Right lobe of liver (tissue), 6 donors: ENCODE measurements around the gene PRKAG2. TPM values are rescaled to one million over a fixed set of nuclear protein-coding genes. Genes with fewer than 3 reads are reported as not detected.
"Not testable (repeated sequence)": the region's sequence is repeated elsewhere in the genome, so short reads cannot be mapped to it uniquely, and the experiment has no call there.

ENCODE experiments used
- ATAC-seq, 4 donors: fragments of 200-7000 bp; cut with Tn5 transposase; one replicate each; pipeline ENCODE4 v1.9.1; 2020; ENCODE audit warnings: mild to moderate bottlenecking in 4 of 4, moderate library complexity in 4 of 4
- DNase-seq, 3 donors: peaks; one replicate each; pipeline ENCODE4 v3.0.0-alpha.2; 2020
- H3K27ac ChIP-seq, 3 donors: fragments of 200-600 bp; one replicate each; pipeline ENCODE4 v1.8.0; 2022
- H3K27me3 ChIP-seq, 2 donors: fragments of 200-600 bp; one replicate each; pipeline ENCODE4 v1.8.0; 2022
- H3K36me3 ChIP-seq, 4 donors: fragments of 200-600 bp; sonication (generic) in 1 of 4; one replicate each; pipeline versions ENCODE4 v1.5.1 to v1.8.0; 2017 to 2022; ENCODE audit warnings: control low read depth in 1 of 4
- H3K4me1 ChIP-seq, 4 donors: fragments of 200-600 bp; sonication (generic) in 1 of 4; one replicate each; pipeline versions ENCODE4 v1.5.1 to v1.8.0; 2017 to 2022; ENCODE audit warnings: control low read depth in 1 of 4
- H3K4me3 ChIP-seq, 3 donors: fragments of 200-600 bp; one replicate each; pipeline ENCODE4 v1.8.0; 2022
- H3K9me3 ChIP-seq, 4 donors: fragments of 200-600 bp; sonication (generic) in 1 of 4; one replicate each; pipeline versions ENCODE4 v1.5.1 to v1.8.0; 2017 to 2022; ENCODE audit warnings: control low read depth in 1 of 4
- CTCF ChIP-seq, 4 donors: fragments of 200-600 bp in 3 of 4; fragments of 450-650 bp in 1 of 4; IDR thresholded peaks; one replicate each; pipeline versions ENCODE4 v1.5.1 to v1.8.0; 2016 to 2022; ENCODE audit warnings: antibody characterized with exemption in 4 of 4, mild to moderate bottlenecking in 2 of 4
- POLR2A ChIP-seq: fragments of 450-650 bp; IDR thresholded peaks from one replicate; pipeline ENCODE4 v1.6.1; 2017; ENCODE audit warnings: antibody characterized with exemption, mild to moderate bottlenecking
- WGBS: methylation state at CpG from one replicate; pipeline ENCODE4 v1.1.6; 2018; ENCODE audit warnings: low coverage, low lambda C conversion rate; ENCODE audit not compliant: insufficient coverage; ENCODE audit errors: missing lambda C conversion rate; 5-methylcytosine and 5-hydroxymethylcytosine counted together
- intact Hi-C, 2 donors: fragments of 100-400 bp; cut with DNase I; formaldehyde crosslinking; loops; one replicate each; pipeline versions ENCODE4 v1.11.2 to v1.14.1; 2022
- total RNA-seq, 6 experiments: library from RNA; depleted of rRNA in 2 of 6; stranded (reverse); fragments of >200 nt in 2 of 6; fragmentation: NEBNext Ultra II Directional in 3 of 6; extraction: Animal tissue kit (Norgen Biotek cat#: 25700) in 3 of 6; gene quantifications; one replicate each; pipeline versions ENCODE4 v1.1.0 to v1.2.4, GENCODE V29; 2016 to 2023
- donor health status: DM: no; HTN: yes; CAD: no.
- donor health status: DM: no; HTN: no; CAD: no.
- donor health status: DM: no; HTN: no; CAD: no.
- donor health status: DM: no; HTN: yes; CAD: no.
- donor health status: DM: no; HTN: yes; CAD: no.

The PRKAG2 gene
- total RNA-seq, 6 experiments from 2014 or later: 20.6 to 63.6 (median 29.5) TPM

- H3K36me3 ChIP-seq: no peaks in the 10 kb centered on the region
- no peak for DNase-seq
- ATAC-seq: no peak
- TF ChIP-seq CTCF (IDR thresholded peaks at IDR 0.05) (no peak), POLR2A (no peak)
- H3K4me1 ChIP-seq: no peaks in the 10 kb centered on the region
- no peak overlapping the region for H3K27ac ChIP-seq
- WGBS: 41% methylated on average over 7 of the region's 8 CpGs
- H3K4me3 ChIP-seq: no peak overlapping the region
- H3K9me3 ChIP-seq: no peaks in the 10 kb centered on the region
- no peaks in the 10 kb centered on the region for H3K27me3 ChIP-seq
- intact Hi-C loops: no loop called here
Observed at GRCh38 chr7:151537818-151538561, 338.9 kb downstream of the PRKAG2 start.

- H3K9me3 ChIP-seq, ATAC-seq, H3K4me3 ChIP-seq, DNase-seq, H3K4me1 ChIP-seq, H3K36me3 ChIP-seq, H3K27ac ChIP-seq, H3K27me3 ChIP-seq, intact Hi-C loops: not testable (repeated sequence)
- WGBS: 82% methylated on average over 2 of the region's 2 CpGs
Observed at GRCh38 chr7:151536178-151536577, 340.7 kb downstream of the PRKAG2 start.

GRCh38 chr7:151529842-151530241 lies 347.1 kb downstream of the PRKAG2 start:
- no peaks in the 10 kb centered on the region for H3K9me3 ChIP-seq

GRCh38 chr7:151524845-151525244 lies 352.1 kb downstream of the PRKAG2 start:
- no peak for TF ChIP-seq POLR2A
- no peak for TF ChIP-seq CTCF (IDR thresholded peaks at IDR 0.05)
- Histone ChIP-seq H3K9me3 (no peaks in the 10 kb centered on the region), H3K27ac (no peak overlapping the region), H3K36me3 (no peaks in the 10 kb centered on the region), H3K4me3 (no peak overlapping the region), H3K27me3 (no peaks in the 10 kb centered on the region), H3K4me1 (peaks cover 0 to 5% (median 0%) of the 10 kb centered on the region in 4 donors)
- ATAC-seq (no peak), DNase-seq (no peak)
- 86% methylated on average over 1 of the region's 2 CpGs for WGBS
- intact Hi-C loops: no loop called here

More at GRCh38 chr7:151529842-151530241, 347.1 kb downstream of the PRKAG2 start:
- Histone ChIP-seq H3K4me1 (no peaks in the 10 kb centered on the region), H3K27ac (no peak overlapping the region), H3K4me3 (no peak overlapping the region), H3K27me3 (no peaks in the 10 kb centered on the region), H3K36me3 (no peaks in the 10 kb centered on the region)
- ATAC-seq (no peak), DNase-seq (no peak)
- TF ChIP-seq CTCF (IDR thresholded peaks at IDR 0.05): no peak
- no peak for TF ChIP-seq POLR2A
- intact Hi-C loops: no loop called here

- Histone ChIP-seq H3K27ac (no peak overlapping the region), H3K4me3 (no peak overlapping the region), H3K4me1 (peaks cover 0 to 5% (median 0%) of the 10 kb centered on the region in 4 donors), H3K27me3 (no peaks in the 10 kb centered on the region), H3K36me3 (no peaks in the 10 kb centered on the region), H3K9me3 (no peaks in the 10 kb centered on the region)
- TF ChIP-seq CTCF (IDR thresholded peaks at IDR 0.05) (no peak), POLR2A (no peak)
- DNase-seq: no peak
- ATAC-seq: no peak
- intact Hi-C loops: no loop called here
- 76% methylated on average over 7 of the region's 8 CpGs for WGBS
Observed at GRCh38 chr7:151524331-151524730, 352.6 kb downstream of the PRKAG2 start.
